Hepatocyte (in vitro differentiated cells): ENCODE measurements around the gene TMED8. TPM values are rescaled to one million over a fixed set of nuclear protein-coding genes. Genes with fewer than 3 reads are reported as not detected.

Source experiments
- DNase-seq: peaks from one replicate; pipeline ENCODE4 v3.0.0-alpha.2; 2016; ENCODE audit warnings: low spot score
- H2AFZ ChIP-seq: fragments of 200-600 bp; sonication (generic); 2 replicates; pipeline ENCODE4 v1.6.0; 2016; ENCODE audit warnings: antibody characterized with exemption, mild to moderate bottlenecking
- H3K27ac ChIP-seq: fragments of 200-600 bp; sonication (generic); 2 replicates; pipeline ENCODE4 v1.5.1; 2016; ENCODE audit warnings: mild to moderate bottlenecking
- H3K27me3 ChIP-seq: fragments of 200-600 bp; sonication (generic); 2 replicates; pipeline ENCODE4 v1.6.1; 2016
- H3K36me3 ChIP-seq: fragments of 200-600 bp; sonication (generic); replicated peaks from 2 replicates; pipeline ENCODE4 v1.5.1; 2016; ENCODE audit warnings: low read depth; ENCODE audit not compliant: insufficient read depth
- H3K4me1 ChIP-seq: fragments of 200-600 bp; sonication (generic); 2 replicates; pipeline ENCODE4 v1.5.1; 2016; ENCODE audit warnings: mild to moderate bottlenecking, moderate library complexity; ENCODE audit not compliant: insufficient read depth
- H3K4me2 ChIP-seq: fragments of 200-600 bp; sonication (generic); 2 replicates; pipeline ENCODE4 v1.6.0; 2016
- H3K4me3 ChIP-seq: fragments of 200-600 bp; sonication (generic); 2 replicates; pipeline ENCODE4 v1.5.1; 2016; ENCODE audit warnings: mild to moderate bottlenecking
- H3K79me2 ChIP-seq: fragments of 200-600 bp; sonication (generic); 2 replicates; pipeline ENCODE4 v1.6.0; 2017; ENCODE audit warnings: mild to moderate bottlenecking
- H3K9me2 ChIP-seq: fragments of 200-600 bp; sonication (generic); replicated peaks from 2 replicates; pipeline ENCODE4 v1.6.0; 2017; ENCODE audit warnings: mild to moderate bottlenecking; ENCODE audit not compliant: insufficient read depth
- H3K9me3 ChIP-seq: fragments of 200-600 bp; sonication (generic); 2 replicates; pipeline ENCODE4 v1.5.1; 2016; ENCODE audit warnings: low read depth, mild to moderate bottlenecking
- H4K20me1 ChIP-seq: fragments of 200-600 bp; sonication (generic); 2 replicates; pipeline ENCODE4 v1.6.0; 2016; ENCODE audit warnings: mild to moderate bottlenecking; ENCODE audit not compliant: insufficient read depth, poor library complexity, severe bottlenecking
- EZH2 ChIP-seq: fragments of 200-600 bp; sonication (generic); IDR thresholded peaks from 2 replicates; pipeline ENCODE4 v1.6.1; 2016; ENCODE audit warnings: antibody characterized with exemption, mild to moderate bottlenecking, borderline replicate concordance
- EZH2phosphoT487 ChIP-seq: fragments of 200-600 bp; sonication (generic); IDR thresholded peaks from one replicate; pipeline ENCODE4 v1.6.1; 2018; ENCODE audit warnings: antibody characterized with exemption, mild to moderate bottlenecking, low read depth, moderate library complexity; ENCODE audit not compliant: unreplicated experiment, severe bottlenecking
- WGBS: methylation state at CpG from one replicate; pipeline ENCODE4 v1.1.6; 2016; ENCODE audit warnings: low lambda C conversion rate; ENCODE audit errors: missing lambda C conversion rate; 5-methylcytosine and 5-hydroxymethylcytosine counted together
- polyA plus RNA-seq: library from polyadenylated mRNA; unstranded; fragments of >200 nt; fragmentation: Nextera tagmentation; extraction: Ambion mirVana; gene quantifications from 2 replicates; pipeline ENCODE4 v1.2.1, GENCODE V29; 2016
- total RNA-seq: library from RNA; depleted of rRNA; stranded (reverse); fragments of >200 nt; gene quantifications from 2 replicates; pipeline ENCODE4 v1.2.3, GENCODE V29; 2014
- TF ChIP-seq, protein P1 (sequence below): fragments of 200-600 bp; sonication (generic); IDR thresholded peaks from 2 replicates; pipeline ENCODE4 v1.5.1; 2016; ENCODE audit warnings: antibody characterized with exemption, mild to moderate bottlenecking; ENCODE audit not compliant: poor library complexity

The TMED8 gene
- total and polyA plus RNA-seq, 2 experiments from 2014 or later, result 4.0 to 16.0 TPM

DNA sequence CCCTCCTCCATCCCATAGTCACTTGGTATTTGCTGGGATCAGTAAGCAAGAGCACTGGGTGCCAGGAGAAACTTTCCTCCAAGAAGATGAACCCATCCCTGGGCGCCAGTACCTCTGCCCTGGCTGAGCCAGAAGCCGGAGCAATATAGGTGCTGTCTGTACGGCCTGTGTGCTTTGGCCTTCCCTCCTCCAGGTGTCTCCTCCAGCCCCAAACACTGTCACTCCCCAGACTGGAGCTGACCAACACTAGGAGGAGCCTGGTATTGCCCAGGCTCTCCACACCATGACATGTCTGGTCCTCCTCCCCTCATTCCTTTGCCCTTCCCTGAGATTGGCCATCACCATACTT, 51.2 kb downstream of the TMED8 start:
- no peaks in the 10 kb centered on the region for H3K36me3 ChIP-seq
- DNase-seq, result no peak
- H3K4me2 ChIP-seq, result no peak overlapping the region
- H2AFZ ChIP-seq, result no peak overlapping the region
- TF ChIP-seq EZH2 (no peak), EZH2phosphoT487 (no peak)
- TF ChIP-seq, protein P1, sequence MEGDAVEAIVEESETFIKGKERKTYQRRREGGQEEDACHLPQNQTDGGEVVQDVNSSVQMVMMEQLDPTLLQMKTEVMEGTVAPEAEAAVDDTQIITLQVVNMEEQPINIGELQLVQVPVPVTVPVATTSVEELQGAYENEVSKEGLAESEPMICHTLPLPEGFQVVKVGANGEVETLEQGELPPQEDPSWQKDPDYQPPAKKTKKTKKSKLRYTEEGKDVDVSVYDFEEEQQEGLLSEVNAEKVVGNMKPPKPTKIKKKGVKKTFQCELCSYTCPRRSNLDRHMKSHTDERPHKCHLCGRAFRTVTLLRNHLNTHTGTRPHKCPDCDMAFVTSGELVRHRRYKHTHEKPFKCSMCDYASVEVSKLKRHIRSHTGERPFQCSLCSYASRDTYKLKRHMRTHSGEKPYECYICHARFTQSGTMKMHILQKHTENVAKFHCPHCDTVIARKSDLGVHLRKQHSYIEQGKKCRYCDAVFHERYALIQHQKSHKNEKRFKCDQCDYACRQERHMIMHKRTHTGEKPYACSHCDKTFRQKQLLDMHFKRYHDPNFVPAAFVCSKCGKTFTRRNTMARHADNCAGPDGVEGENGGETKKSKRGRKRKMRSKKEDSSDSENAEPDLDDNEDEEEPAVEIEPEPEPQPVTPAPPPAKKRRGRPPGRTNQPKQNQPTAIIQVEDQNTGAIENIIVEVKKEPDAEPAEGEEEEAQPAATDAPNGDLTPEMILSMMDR, result no peak
- H4K20me1 ChIP-seq, result no peaks in the 10 kb centered on the region
- H3K27ac ChIP-seq, result no peak overlapping the region
- H3K27me3 ChIP-seq, result no peaks in the 10 kb centered on the region
- no peaks in the 10 kb centered on the region for H3K9me2 ChIP-seq
- H3K4me1 ChIP-seq, result peaks cover 9% of the 10 kb centered on the region
- H3K9me3 ChIP-seq, result no peaks in the 10 kb centered on the region
- WGBS, result 89% methylated on average over 3 of the region's 3 CpGs
- H3K4me3 ChIP-seq, result no peak overlapping the region
- H3K79me2 ChIP-seq, result peaks cover 12% of the 10 kb centered on the region

DNA sequence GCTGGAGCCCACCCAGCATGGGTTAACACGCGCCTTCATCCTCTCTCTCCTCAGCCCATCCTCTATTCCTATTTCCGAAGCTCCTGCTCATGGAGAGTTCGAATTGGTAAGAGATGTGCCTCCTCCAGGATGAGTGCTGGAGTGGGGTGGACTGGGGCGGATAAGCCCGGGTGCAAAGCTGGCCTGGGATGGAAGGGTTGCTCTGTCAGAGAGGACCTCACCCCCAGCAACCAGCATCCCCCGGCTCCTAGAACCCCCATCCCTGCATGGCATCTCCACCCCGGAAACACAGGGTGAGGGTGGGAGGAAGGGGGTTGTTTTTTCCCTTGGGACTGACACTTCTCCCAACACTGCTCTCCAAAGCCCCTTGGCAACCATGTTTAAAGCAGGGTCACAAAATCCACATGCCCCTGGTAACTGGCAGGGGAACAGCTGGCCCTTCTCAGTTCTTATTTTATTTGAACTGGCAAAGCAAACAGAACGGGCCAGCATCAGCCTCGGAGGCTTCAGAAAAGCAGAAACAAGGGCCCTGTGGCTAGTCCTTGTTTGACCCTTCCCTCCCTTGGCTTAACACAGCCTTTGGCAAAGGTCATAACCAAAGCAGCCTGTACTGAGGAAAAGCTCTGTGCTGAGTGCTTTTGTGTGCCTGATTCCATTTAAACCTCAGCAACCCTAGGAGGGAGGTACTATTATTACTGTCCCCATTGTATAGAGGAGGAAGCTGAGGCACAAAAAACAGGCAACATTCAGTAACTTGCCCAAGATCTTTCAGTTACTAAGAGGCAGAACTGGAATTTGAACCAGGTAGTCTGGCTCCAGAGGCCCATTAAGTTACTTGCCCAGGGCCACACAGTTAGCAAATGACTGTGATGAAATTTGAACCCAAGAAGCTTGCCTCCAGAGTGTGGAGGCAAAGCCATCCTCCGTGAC, 51.8 kb downstream of the TMED8 start:
- DNase-seq, result no peak
- Histone ChIP-seq H3K9me3 (no peaks in the 10 kb centered on the region), H2AFZ (no peak overlapping the region), H3K27ac (no peak overlapping the region), H3K27me3 (no peaks in the 10 kb centered on the region), H3K9me2 (no peaks in the 10 kb centered on the region), H3K4me1 (peaks cover 9% of the 10 kb centered on the region), H3K36me3 (no peaks in the 10 kb centered on the region), H4K20me1 (no peaks in the 10 kb centered on the region), H3K4me2 (no peak overlapping the region), H3K4me3 (no peak overlapping the region), H3K79me2 (peaks cover 12% of the 10 kb centered on the region)
- WGBS, result 88% methylated on average over 11 of the region's 11 CpGs
- TF ChIP-seq EZH2 (no peak), EZH2phosphoT487 (no peak)
- TF ChIP-seq, protein P1, result no peak

DNA sequence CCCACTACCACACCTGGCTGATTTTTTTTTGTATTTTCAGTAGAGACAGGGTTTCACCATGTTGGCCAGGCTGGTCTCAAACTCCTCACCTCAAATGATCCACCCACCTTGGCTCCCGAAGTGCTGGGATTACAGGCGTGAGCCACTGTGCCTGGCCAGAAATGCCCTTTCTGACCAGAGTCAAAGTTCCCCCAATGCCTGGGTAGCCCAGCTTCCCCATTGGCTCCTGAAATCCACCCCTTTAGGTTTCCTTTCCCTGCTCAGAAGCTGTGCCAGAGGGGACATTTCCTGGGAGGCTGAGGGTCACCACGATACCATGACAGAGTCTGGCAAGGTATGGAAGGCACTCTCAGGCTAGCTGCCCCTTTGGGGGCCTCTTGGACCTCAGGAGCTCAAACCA, 52.6 kb downstream of the TMED8 start:
- WGBS, result 93% methylated on average over 3 of the region's 3 CpGs

More for the DNA sequence above, 52.6 kb downstream of the TMED8 start:
- no peaks in the 10 kb centered on the region for H4K20me1 ChIP-seq
- no peak for DNase-seq
- peaks cover 19% of the 10 kb centered on the region for H3K79me2 ChIP-seq
- H2AFZ ChIP-seq, result no peak overlapping the region
- H3K4me2 ChIP-seq, result no peak overlapping the region
- H3K4me3 ChIP-seq, result no peak overlapping the region
- TF ChIP-seq EZH2, result no peak
- no peak for TF ChIP-seq EZH2phosphoT487
- TF ChIP-seq, protein P1, result no peak
- H3K9me2 ChIP-seq, result no peaks in the 10 kb centered on the region
- no peaks in the 10 kb centered on the region for H3K27me3 ChIP-seq
- no peaks in the 10 kb centered on the region for H3K9me3 ChIP-seq
- no peaks in the 10 kb centered on the region for H3K36me3 ChIP-seq
- H3K27ac ChIP-seq, result no peak overlapping the region
- H3K4me1 ChIP-seq, result peaks cover 15% of the 10 kb centered on the region
